HEK293T (cell line): ENCODE data around the gene LRIG1.

Experiments
- L3MBTL2 ChIP-seq: fragments of 450-650 bp; conservative IDR thresholded peaks from 2 replicates; pipeline ENCODE4 v1.6.1; 2016; ENCODE audit warnings: mild to moderate bottlenecking
- TF ChIP-seq, protein P1 (sequence below): fragments of 450-650 bp; IDR thresholded peaks from 2 replicates; pipeline ENCODE4 v1.6.1; 2016

DNA sequence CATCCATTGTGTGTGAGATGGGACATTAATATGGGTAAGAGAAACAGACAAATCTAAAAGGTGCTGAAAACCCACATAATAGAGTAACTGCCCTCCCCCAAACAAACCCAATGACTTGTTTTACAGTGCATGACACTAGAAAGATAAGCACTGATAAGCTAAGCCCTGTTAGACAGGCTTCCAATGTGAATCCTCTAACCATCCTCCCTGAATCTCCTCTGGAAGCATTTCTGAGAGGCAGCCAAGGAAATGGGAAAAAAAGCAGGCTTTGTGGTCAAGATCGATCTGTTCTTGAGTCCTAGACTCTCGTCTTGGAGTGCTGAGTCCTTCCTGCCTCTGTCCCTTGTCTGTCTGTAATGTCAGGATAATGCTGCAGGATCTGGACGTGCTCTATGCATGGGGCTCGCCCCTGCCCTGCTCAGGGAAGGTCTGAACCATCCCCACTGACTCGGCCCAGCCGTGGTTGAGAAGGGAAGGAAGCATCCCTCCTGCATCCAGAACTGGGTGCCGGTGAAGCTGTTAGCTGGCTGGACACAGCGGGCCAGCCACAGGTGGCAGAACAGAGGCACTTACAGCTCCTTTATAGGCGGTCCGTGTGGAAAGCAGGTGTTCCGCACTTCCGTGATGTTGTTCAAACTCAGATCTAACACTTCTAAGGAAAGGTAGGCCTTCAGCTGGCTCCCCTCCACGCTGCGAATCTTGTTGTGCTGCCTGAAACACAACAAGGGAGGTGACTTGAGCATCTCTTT, 84.1 kb downstream of the LRIG1 start:
- TF ChIP-seq, protein P1, sequence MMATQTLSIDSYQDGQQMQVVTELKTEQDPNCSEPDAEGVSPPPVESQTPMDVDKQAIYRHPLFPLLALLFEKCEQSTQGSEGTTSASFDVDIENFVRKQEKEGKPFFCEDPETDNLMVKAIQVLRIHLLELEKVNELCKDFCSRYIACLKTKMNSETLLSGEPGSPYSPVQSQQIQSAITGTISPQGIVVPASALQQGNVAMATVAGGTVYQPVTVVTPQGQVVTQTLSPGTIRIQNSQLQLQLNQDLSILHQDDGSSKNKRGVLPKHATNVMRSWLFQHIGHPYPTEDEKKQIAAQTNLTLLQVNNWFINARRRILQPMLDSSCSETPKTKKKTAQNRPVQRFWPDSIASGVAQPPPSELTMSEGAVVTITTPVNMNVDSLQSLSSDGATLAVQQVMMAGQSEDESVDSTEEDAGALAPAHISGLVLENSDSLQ, result no peak
- no peak for TF ChIP-seq L3MBTL2
